Prostate gland (tissue), 2 donors: ENCODE results near the gene INPP5J. TPM values are rescaled to one million over a fixed set of nuclear protein-coding genes. Genes with fewer than 3 reads are reported as not detected.

Experiments used
- DNase-seq: peaks from one replicate; pipeline ENCODE4 v3.0.0-alpha.2; 2019; ENCODE audit warnings: low spot score
- H3K27ac ChIP-seq, 2 donors: fragments of 200-600 bp; sonication (generic); 2 replicates each; pipeline ENCODE4 v1.5.1; 2017 to 2019
- H3K27me3 ChIP-seq: fragments of 200-600 bp; sonication (generic); replicated peaks from 2 replicates; pipeline ENCODE4 v1.5.1; 2019; ENCODE audit not compliant: insufficient read depth
- H3K36me3 ChIP-seq, 2 donors: fragments of 200-600 bp; sonication (generic); 1 replicate in 1 of 2; 2 replicates in 1 of 2; pipeline versions ENCODE4 v1.5.1 to v1.8.1; 2017 to 2019
- H3K4me1 ChIP-seq: fragments of 200-600 bp; sonication (generic); replicated peaks from 2 replicates; pipeline ENCODE4 v1.5.1; 2019
- H3K4me3 ChIP-seq, 2 donors: fragments of 200-600 bp; sonication (generic); 2 replicates each; pipeline ENCODE4 v1.5.1; 2017 to 2019
- H3K9me3 ChIP-seq: fragments of 200-600 bp; sonication (generic); 2 replicates; pipeline ENCODE4 v1.5.1; 2017
- POLR2A ChIP-seq: fragments of 450-650 bp; IDR thresholded peaks from one replicate; pipeline ENCODE4 v1.6.1; 2016; ENCODE audit warnings: antibody characterized with exemption, mild to moderate bottlenecking
- POLR2AphosphoS5 ChIP-seq: sonication (generic); formaldehyde crosslinking; IDR thresholded peaks from one replicate; pipeline ENCODE4 v1.6.1; 2017; ENCODE audit warnings: antibody characterized with exemption
- WGBS: methylation state at CpG from one replicate; pipeline ENCODE4 v1.1.5; 2018; 5-methylcytosine and 5-hydroxymethylcytosine counted together
- intact Hi-C: fragments of 100-400 bp; cut with DNase I; formaldehyde crosslinking; loops from one replicate; pipeline ENCODE4 v1.14.2; 2022
- total RNA-seq, 2 donors: library from RNA; depleted of rRNA; stranded (reverse); fragments of >200 nt; gene quantifications; one replicate each; pipeline ENCODE4 v1.1.0, GENCODE V29; 2016
- TF ChIP-seq, protein P1 (sequence below), 4 experiments: fragments of 200-600 bp in 2 of 4; fragments of 450-650 bp in 2 of 4; sonication (generic) in 2 of 4; IDR thresholded peaks; 1 replicate in 3 of 4; 2 replicates in 1 of 4; pipeline ENCODE4 v1.5.1; 2016 to 2019; ENCODE audit warnings: antibody characterized with exemption in 4 of 4, mild to moderate bottlenecking in 2 of 4, moderate library complexity in 2 of 4

Gene INPP5J
- total RNA-seq, 2 donors from 2014 or later: 14.4 to 33.3 TPM

DNA sequence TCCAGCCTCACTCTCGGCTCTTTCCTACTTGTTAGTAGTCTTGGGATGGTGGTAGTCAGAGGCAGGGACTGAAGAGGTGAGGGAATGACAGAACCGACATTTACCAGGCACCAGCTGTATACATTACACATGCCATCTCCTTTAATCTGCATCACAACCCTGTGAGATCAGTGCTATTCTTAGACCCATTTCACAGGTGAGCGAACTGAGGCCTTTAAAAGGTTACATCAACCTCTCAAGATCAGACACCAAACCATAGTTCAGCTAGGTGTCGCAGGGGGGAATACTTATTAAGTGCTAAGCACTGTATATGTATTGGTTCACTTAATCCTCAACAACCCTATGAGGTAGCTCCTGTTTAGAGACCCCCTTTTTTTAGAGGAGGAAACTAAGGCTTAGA is 11.9 kb downstream of the INPP5J start:
- no peak for TF ChIP-seq POLR2A
- TF ChIP-seq POLR2AphosphoS5: no peak
- TF ChIP-seq, protein P1, sequence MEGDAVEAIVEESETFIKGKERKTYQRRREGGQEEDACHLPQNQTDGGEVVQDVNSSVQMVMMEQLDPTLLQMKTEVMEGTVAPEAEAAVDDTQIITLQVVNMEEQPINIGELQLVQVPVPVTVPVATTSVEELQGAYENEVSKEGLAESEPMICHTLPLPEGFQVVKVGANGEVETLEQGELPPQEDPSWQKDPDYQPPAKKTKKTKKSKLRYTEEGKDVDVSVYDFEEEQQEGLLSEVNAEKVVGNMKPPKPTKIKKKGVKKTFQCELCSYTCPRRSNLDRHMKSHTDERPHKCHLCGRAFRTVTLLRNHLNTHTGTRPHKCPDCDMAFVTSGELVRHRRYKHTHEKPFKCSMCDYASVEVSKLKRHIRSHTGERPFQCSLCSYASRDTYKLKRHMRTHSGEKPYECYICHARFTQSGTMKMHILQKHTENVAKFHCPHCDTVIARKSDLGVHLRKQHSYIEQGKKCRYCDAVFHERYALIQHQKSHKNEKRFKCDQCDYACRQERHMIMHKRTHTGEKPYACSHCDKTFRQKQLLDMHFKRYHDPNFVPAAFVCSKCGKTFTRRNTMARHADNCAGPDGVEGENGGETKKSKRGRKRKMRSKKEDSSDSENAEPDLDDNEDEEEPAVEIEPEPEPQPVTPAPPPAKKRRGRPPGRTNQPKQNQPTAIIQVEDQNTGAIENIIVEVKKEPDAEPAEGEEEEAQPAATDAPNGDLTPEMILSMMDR (IDR thresholded peaks at IDR 0.05): no peak
- Histone ChIP-seq H3K27ac (no peak overlapping the region), H3K4me1 (peaks cover 4% of the 10 kb centered on the region), H3K4me3 (no peak overlapping the region), H3K36me3 (no peaks in the 10 kb centered on the region), H3K27me3 (no peaks in the 10 kb centered on the region), H3K9me3 (no peaks in the 10 kb centered on the region)
- no peak for DNase-seq
- WGBS: 87% methylated on average over 4 of the region's 4 CpGs
- intact Hi-C loops: no loop called here

DNA sequence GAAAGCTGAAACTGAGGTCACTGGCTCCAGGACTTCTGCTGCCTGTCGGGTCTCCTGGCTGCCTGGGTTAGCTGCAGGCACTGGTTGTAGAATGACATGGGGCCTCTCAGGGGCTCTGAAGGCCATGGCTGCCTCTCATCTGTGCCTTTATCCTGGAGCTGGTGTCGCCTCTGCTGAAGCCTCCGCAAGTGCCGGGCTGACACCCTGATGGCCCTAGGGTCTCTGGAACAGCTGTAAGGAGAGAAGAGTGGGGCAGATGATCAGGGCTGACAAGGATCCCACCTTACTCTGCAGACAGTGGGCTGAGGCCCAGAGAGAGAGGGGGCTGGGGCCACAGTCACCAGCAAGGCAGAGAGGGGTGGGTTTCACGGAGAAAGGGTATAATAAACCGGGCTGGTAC is 12.9 kb downstream of the INPP5J start:
- intact Hi-C loops: no loop called here
- H3K27ac ChIP-seq: no peak overlapping the region
- no peak for TF ChIP-seq POLR2AphosphoS5
- TF ChIP-seq POLR2A: no peak
- TF ChIP-seq, protein P1 (IDR thresholded peaks at IDR 0.05): no peak
- 93% methylated on average over 6 of the region's 6 CpGs for WGBS
- H3K9me3 ChIP-seq: no peaks in the 10 kb centered on the region
- DNase-seq: no peak
- H3K4me3 ChIP-seq: no peak overlapping the region
- peaks cover 4% of the 10 kb centered on the region for H3K4me1 ChIP-seq
- H3K27me3 ChIP-seq: no peaks in the 10 kb centered on the region
- no peaks in the 10 kb centered on the region for H3K36me3 ChIP-seq

DNA sequence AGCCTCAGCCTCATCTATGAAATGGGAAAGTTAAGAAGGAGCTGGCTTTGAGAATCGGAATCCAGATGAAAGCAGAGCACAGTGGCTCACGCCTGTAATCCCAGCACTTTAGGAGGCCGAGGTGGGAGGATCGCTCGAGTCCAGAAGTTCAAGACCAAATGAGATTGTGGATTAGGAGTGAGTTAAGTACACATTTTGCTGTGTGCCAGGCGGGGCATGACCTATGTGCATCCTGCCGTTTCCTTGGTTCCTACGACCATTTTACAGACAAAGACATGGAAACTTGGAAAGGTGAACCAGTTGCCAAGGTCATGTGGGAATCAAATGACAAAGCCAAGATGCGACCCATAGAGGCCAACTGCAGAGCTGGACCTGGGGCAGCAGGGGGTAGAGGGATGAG is 13.4 kb downstream of the INPP5J start:
- no peak for DNase-seq
- intact Hi-C loops: no loop called here
- Histone ChIP-seq H3K4me1 (peaks cover 4% of the 10 kb centered on the region), H3K36me3 (no peaks in the 10 kb centered on the region), H3K9me3 (no peaks in the 10 kb centered on the region), H3K27me3 (no peaks in the 10 kb centered on the region), H3K4me3 (no peak overlapping the region), H3K27ac (no peak overlapping the region)
- WGBS: 85% methylated on average over 9 of the region's 9 CpGs
- TF ChIP-seq POLR2A (no peak), POLR2AphosphoS5 (no peak)
- TF ChIP-seq, protein P1 (IDR thresholded peaks at IDR 0.05): no peak

DNA sequence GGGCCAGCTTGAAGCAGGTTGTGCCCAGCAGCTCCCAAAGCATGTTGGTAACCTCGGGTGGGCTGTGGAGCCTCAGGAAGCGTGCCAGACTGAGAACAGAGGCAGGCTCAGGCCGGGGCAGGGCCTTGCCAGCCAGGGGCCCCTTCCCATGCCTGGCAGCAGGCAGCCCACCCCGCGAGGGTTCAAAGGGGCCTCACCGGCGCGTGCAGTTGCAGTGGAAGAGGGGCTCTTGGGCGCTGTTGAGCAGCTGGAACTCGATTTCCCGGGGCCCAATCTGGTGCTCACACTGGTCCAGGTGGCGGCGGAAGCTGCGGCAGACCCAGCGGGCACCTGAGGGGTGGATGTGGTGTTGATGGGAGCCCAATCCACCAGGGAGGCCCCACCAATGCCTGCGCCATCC is 13.9 kb downstream of the INPP5J start:
- Histone ChIP-seq H3K9me3 (no peaks in the 10 kb centered on the region), H3K4me1 (no peaks in the 10 kb centered on the region), H3K36me3 (no peaks in the 10 kb centered on the region), H3K27ac (no peak overlapping the region), H3K27me3 (no peaks in the 10 kb centered on the region), H3K4me3 (no peak overlapping the region)
- 94% methylated on average over 16 of the region's 16 CpGs for WGBS
- TF ChIP-seq POLR2AphosphoS5: no peak
- TF ChIP-seq POLR2A: no peak
- TF ChIP-seq, protein P1 (IDR thresholded peaks at IDR 0.05): no peak
- no peak for DNase-seq
- intact Hi-C loops: no loop called here

DNA sequence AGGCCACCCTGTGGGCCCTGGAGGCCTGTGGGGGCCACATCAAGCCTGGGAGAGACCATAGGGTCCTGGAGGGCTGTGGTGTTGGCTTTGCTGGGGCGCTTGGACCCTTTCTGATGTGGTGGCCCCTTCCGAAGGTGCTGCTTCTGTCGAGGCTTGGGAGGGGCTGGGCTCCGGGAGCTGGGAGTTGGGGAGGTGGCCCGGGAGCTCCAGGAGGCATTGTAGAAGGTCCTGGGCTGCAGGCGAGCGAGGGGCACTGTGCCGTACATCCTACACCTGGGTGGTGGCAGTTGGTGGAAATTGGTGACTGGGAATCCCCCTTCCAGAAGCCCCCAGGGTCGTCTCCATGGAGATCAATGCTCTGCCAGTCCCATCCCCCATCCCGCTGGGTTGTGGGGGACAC is 15.0 kb downstream of the INPP5J start:
- no peaks in the 10 kb centered on the region for H3K27me3 ChIP-seq
- no peak overlapping the region for H3K4me3 ChIP-seq
- WGBS: 73% methylated on average over 9 of the region's 10 CpGs
- H3K4me1 ChIP-seq: no peaks in the 10 kb centered on the region
- H3K27ac ChIP-seq: no peak overlapping the region
- no peaks in the 10 kb centered on the region for H3K9me3 ChIP-seq
- no peak for DNase-seq
- H3K36me3 ChIP-seq: no peaks in the 10 kb centered on the region
- intact Hi-C loops: no loop called here
- TF ChIP-seq, protein P1 (IDR thresholded peaks at IDR 0.05): no peak
- TF ChIP-seq POLR2A: no peak
- TF ChIP-seq POLR2AphosphoS5: no peak
